GM19463 (cell line): ENCODE data around the gene FBXL13.
"Not testable (repeated sequence)": the region's sequence is repeated elsewhere in the genome, so short reads cannot be mapped to it uniquely, and the experiment has no call there.

Source experiments
- ATAC-seq: cut with Tn5 transposase; IDR thresholded peaks from one replicate; pipeline ENCODE4 v1.9.1; 2021; ENCODE audit warnings: mild to moderate bottlenecking, moderate library complexity; ENCODE audit not compliant: unreplicated experiment

FBXL13 gene

DNA sequence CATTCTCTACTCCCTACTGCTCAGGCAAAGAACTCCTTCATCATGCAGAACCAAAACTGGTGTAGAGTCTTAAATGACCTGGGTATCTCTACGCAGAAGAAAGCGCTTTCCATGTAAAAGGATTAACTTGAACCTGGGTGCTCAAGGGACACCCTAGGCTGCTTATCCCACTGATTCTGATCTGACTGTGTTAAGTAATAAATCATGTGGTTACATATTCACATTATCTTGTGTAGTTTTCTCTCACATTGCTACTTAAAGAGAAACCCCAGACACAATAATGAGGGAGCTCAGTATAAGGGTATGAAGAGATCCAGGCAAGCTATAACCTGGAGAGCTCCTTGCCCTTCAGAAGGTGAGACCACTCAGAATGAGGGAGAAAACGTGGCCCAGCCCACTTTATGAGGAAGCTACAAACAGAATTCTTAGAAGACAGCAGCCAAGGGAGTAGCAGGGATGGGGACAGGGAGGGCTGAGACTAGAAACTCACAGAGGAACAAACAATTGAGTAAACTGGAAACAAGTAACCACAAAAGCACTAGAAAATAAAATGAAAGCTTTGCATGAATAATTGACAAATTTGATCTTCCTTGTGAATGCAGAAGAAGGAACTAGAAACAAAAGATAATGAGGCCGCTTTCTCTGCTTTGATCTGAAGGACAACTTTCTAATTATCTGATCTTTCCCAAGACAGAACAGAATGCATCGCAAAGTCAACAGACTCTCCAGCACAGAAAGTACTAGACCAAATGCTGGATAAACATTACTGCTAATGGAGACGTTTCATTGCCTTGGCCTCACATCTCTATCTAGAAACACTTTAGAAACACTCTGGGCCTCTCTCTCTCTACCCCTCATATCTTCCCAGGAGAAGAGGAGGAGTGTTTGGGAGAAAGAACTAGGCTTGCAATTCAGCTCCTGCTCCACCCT is 85.7 kb downstream of the FBXL13 start:
- no peak for ATAC-seq

DNA sequence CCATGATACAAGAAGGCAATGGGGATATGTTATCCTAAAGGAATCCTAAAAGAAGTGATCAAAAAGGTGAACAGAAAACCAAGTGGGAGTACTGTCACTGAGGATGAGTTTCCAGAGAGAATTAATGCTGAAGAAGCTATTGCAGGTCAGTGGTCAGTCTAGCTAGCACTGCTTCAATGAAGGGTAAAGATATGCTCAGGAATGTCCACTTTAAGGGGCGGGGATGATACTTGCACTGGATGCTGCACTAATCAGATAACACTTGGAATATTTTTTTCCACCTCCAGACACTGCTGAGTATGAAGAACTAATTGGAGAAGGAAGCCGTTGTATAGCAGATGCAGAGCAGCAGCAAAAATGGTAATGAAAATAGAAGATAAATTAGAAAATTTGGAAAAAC is 86.5 kb downstream of the FBXL13 start:
- no peak for ATAC-seq

DNA sequence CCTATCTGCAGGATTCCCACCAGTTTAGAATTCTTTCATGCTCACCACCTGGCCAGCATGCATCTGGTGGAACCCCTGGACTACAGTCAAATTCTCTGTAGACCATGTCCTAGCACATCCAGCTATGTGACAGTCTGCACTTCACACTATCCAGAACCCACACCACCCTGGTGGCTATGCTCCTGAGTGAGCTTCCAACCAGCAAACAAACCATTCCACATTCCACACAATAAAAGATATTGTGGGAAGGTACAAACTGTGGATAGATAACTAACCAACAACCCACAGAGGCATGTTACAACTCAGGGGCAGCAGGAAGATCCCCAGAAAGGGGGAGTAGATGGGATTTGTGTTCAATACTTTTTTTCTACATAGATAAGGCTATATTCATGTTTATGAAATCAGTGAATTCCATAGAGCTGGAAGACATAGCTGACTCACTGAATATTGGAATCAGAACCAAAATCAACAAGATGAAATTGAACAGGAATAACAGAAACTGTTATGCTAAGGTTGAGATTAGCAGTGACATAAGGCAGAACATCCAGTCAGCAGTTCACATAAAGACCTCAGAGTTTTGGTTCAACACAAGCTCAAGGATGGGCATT is 89.3 kb downstream of the FBXL13 start:
- no peak for ATAC-seq

DNA sequence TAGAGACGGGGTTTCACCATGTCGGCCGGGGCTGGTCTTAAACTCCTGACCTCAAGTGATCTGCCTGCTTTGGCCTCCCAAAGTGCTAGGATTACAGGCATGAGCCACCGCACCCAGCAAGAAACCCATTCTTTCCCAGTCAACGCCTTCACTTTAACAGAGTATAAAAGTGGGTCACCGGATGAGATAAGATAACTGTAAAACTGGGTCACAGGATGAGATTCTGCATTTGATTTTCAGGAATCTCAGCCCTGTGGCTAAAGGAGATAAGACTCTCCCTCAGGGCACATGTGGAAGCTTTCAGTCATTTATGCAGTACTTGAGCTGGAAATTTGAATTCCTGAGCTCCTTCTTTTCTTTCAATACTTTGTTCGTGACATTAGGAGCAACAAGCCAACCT is 91.0 kb downstream of the FBXL13 start:
- no peak for ATAC-seq

DNA sequence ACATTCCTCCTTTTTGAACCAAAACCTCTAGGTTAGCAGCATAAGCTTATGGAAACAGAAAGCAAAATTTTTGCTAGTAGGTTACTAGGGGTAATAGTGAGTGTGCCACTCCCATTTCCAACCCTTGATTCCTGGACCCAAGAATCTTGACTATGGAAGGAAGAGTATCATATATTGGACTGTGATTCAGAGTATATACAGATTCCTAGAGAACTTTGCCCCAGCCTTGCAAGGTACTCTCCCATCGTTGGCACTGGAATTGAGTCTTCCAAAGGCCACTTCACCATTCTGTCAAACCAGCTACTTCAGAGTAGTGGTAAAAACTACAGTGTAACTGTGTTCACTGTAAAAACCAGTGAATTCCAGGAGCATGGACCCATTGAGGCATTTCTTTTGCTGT is 92.4 kb downstream of the FBXL13 start:
- no peak for ATAC-seq

DNA sequence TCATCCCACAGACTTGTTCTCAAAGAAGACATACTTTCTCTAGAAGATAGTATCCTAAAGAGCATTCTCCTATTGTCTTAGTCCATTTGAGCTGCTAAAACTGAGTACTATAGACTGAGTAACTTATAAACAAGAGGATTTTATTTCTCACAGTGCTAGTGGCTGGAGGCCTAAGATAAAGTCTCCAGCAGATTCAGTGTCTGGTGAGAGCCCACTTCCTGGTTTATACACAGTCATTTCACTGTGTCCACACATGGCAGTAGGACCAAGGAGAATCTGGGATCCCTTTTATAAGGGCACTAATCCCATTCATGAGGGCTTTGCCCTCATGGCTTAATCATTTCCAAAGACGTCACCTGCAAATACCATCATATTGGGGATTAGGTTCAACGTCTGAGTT is 93.1 kb downstream of the FBXL13 start:
- ATAC-seq, result no peak

DNA sequence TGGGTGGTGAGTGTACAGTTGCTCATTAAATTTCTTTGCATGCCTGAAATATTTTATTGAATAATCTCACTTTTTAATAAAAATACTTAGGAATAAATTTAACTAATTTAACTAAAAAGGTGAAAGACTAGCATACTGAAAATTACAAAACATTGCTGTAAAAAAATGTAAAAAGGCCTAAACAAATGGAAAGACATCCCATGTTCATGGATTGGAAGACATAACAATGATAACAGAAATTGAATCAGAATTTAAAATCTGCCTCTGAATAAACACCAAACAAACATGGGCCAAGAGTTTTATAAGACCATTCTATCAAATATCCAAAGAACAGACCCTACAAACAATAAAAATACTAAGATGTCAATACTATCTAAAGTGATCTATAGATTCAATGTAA is 94.9 kb downstream of the FBXL13 start:
- ATAC-seq, result no peak

DNA sequence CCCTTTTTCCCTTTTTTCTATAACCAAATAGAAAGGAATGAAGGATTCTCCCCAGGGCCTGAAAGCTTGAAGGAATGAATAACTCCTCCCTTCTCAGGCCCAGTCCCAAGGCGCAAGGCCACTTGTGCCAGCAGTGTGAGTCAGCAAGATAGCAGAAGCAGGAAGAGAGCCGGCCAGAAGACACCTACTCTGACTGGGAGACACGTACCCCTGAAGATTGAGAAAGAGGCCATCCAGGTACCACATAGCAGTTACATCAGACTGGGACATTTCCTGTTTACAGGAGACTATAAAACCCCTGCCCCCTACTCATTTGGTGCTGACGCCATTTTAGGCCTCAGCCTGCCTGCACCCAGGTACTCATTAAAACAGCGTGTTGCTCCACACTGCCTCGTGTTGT is 96.3 kb downstream of the FBXL13 start:
- no peak for ATAC-seq

DNA sequence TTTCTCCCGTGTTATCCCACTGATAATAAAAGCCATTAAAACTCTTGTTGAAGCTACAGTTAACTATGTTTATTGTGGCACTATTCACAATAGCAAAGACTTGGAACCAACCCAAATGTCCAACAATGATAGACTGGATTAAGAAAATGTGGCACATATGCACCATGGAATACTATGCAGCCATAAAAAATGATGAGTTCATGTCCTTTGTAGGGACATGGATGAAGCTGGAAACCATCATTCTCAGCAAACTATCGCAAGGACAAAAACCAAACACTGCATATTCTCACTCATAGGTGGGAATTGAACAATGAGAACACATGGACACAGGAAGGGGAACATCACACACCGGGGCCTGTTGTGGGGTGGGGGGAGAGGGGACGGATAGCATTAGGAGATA is 97.0 kb downstream of the FBXL13 start:
- not testable (repeated sequence) for ATAC-seq

DNA sequence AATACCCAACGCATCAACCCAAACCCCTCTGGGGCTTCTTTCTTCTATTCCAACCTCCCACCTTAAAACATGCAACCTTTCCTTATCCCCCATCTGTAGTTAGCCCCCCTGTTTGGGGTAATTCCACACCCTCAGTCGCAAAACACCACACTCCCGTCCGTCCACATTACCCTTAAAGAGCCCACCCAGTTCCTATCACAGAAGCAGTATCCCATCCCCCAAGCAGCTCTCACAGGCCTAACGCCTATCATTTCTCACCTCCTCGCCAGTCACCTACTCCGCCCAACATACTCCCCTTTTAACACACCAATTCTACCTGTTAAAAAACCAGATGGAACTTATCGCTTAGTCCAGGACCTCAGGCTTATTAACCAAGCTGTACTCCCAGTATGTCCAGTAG is 98.1 kb downstream of the FBXL13 start:
- ATAC-seq, result no peak

DNA sequence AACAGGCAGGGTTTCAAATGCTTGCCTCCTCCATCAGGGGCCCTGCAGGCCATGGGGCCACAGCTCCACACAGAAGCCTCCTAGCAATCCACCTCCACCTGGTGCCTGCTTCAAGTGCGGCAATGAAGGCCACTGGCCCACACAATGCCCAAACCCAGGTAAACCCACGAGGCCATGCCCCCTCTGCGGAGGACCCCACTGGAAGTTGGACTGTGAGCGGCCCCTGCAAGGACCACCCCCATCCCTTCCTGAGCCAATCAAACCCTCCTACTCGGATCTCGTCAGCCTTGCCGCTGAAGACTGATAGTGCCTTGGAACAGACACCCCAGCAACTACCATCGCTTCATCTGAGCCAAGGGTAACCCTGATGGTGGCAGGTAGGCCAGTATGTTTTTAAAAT is 98.7 kb downstream of the FBXL13 start:
- ATAC-seq, result no peak

DNA sequence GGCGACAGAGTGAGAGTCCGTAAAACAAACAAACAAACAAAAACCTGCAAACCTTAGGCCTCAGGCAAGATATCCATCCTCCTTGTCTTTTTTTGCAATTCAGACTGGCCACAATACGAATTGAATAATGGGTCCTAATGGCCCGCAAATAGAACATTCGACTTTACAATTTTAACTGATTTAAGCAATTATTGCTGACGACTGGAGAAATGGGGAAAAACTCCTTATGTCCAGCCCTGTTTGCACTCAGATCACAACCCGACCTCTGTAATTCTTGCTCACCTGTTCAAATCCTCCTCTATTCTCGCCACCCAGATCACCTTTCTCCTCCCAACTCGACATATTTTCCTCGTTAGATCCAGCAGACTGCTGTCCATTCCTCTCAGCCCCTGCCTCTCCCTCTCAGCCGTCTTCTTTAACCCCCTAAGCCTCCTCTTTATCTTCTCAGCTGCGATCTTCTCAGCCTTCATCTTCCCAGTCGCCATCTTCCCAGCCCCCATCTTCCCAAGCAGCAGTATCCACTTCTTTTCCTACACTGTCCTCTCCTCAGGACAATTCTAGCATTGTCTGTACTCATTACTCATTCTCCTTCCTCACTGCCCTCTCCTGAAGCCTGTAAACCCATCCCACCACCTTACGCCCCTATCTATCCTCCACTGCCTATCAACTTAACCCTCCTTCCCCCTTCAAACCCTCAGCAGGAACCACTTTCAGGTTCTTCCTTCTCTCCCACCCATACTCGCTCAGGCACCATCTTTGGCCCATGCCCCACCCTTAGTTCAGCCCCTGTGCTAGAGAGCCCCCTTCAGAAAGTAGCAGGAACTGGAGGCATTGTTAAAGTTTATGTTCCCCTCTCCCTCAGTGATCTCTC is 100.0 kb downstream of the FBXL13 start:
- ATAC-seq, result no peak

DNA sequence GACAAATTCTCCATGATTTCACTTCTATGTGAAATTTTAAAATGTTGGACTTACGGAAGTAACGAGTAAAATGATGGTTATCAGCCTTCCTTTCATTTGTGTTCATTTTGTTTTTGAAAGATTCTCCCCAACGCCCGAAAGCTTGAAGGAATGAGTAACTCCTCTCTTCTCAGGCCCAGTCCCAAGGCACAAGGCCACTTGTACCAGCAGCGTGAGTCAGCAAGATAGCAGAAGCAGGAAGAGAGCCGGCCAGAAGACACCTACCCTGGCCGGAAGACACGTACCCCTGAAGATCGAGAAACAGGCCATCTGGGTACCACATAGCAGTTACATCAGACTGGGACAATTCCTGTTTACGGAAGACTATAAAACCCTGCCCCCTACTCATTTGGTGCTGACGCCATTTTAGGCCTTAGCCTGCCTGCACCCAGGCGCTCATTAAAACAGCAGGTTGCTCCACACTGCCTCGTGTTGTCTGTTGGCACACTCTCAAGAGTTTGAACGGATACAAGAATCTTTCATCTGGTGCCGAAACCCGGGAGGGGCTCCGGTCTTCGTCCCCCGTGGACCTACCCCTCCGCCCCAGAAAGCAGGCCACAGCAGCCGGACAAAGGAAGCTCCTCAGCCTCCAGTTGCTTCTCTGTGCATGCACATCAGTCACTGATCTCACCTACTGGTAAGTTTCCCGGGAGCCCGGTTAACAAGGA is 101.3 kb downstream of the FBXL13 start:
- no peak for ATAC-seq

DNA sequence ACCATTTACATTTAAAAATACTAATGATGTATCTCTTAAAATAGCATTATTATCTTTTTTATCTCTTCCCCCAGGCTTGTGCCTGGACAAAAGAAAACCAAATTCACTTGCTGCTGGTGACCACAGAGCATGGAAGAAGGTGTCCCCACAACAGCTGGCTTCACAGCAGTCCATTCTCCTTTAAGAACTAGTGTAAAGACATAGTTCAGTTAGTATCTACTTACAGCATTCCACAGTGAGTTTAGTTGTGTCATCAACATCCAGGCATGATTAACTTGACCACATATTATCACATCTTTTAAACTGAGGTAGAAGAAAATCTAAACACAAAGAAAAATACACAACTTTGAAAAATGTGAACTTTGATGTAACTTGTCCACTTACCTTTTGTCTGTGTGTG is 106.8 kb downstream of the FBXL13 start:
- ATAC-seq, result no peak

DNA sequence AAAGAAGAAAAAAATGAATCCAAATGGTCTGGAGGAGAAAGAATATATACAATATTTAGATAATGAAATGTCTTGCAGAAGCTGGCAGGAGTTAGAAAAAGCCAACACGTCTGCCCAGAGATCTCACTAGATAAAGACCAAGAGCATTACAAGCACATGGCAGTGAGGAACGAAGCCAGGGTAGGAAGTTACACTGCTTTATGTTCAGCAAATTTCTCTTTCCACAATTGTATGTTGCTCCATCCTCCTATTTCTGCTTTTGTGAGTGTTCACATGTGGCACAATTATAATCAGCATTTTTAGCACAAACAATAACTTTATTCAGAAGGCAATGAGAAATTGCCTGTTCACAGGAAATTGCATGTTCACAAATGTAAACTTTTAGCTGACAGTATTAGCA is 108.1 kb downstream of the FBXL13 start:
- no peak for ATAC-seq

DNA sequence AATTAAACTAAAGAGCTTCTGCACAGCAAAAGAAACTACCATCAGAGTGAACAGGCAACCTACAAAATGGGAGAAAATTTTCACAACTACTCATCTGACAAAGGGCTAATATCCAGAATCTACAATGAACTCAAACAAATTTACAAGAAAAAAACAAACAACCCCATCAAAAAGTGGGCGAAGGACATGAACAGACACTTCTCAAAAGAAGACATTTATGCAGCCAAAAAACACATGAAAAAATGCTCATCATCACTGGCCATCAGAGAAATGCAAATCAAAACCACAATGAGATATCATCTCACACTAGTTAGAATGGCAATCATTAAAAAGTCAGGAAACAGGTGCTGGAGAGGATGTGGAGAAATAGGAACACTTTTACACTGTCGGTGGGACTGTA is 112.6 kb downstream of the FBXL13 start:
- ATAC-seq, result not testable (repeated sequence)

DNA sequence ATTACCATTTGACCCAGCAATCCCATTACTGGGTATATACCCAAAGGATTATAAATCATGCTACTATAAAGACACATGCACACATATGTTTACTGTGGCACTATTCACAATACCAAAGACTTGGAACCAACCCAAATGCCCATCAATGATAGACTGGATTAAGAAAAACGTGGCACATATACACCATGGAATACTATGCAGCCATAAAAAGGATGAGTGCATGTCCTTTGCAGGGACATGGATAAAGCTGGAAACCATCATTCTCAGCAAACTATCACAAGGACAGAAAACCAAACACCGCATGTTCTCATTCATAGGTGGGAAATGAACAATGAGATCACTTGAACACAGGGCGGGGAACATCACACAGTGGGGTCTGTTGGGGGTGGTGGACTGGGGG is 116.6 kb downstream of the FBXL13 start:
- ATAC-seq, result not testable (repeated sequence)

DNA sequence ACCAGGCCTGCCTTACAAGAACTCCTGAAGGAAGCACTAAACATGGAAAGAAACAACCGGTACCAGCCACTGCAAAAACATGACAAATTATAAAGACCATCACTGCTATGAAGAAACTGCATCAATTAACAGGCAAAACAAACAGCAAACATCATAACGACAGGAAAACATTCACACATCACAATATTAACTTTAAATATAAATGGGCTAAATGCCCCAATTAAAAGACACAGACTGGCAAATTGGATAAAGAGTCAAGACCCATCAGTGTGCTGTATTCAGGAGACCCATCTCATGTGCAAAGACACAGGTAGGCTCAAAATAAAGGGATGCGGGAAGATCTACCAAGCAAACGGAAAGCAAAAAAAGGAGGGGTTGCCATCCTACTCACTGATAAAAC is 120.2 kb downstream of the FBXL13 start:
- ATAC-seq, result not testable (repeated sequence)

DNA sequence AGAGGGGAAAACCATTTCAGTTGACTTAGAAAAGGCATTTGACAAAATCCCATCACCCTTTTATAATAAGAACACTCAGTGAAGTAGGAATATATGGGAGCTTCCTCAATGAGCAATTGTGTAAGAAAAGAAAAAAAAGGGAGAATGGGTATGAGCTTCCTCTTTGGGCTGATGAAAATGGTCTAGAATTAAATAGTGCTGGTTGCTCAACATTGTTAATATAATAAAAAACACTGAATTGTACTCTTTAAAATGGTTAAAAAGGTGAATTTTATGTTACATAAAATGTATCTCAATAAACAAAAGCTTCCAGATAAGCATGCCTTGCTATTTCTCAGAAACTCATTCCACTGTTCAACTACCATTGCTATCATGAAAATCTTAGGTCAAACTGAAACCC is 121.2 kb downstream of the FBXL13 start:
- ATAC-seq, result no peak

DNA sequence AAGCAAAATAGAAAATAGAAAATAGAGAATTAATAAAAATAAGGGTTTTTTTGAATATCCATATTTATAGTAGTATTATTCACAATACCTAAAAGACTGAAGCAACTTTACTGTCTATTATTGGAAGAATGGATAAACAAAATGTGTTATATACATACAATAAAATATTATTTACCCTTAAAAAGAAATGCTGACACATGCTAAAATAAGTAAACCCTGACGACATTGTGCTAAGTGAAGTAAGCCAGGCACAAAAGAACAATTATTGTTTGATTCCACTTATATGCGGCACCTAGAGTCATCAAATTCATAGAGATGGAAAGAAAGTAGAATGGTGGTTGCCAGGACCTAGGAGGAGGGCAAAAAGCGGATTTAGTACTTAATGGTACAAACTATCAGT is 122.8 kb downstream of the FBXL13 start:
- no peak for ATAC-seq

DNA sequence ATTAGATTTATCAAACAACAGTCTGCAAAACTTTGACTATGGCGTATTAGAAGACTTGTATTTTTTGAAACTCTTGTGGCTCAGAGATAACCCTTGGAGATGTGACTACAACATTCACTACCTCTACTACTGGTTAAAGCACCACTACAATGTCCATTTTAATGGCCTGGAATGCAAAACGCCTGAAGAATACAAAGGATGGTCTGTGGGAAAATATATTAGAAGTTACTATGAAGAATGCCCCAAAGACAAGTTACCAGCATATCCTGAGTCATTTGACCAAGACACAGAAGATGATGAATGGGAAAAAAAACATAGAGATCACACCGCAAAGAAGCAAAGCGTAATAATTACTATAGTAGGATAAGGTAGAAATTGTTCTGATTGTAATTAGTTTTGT is 130.4 kb downstream of the FBXL13 start:
- ATAC-seq, result no peak
